NCI-H187 (cell line): ENCODE results near the gene OPRL1.

Experiments
- DNase-seq, 2 experiments: peaks; one replicate each; lab custom pipeline; 2025; lab: John Stamatoyannopoulos, UW

The OPRL1 gene

DNA sequence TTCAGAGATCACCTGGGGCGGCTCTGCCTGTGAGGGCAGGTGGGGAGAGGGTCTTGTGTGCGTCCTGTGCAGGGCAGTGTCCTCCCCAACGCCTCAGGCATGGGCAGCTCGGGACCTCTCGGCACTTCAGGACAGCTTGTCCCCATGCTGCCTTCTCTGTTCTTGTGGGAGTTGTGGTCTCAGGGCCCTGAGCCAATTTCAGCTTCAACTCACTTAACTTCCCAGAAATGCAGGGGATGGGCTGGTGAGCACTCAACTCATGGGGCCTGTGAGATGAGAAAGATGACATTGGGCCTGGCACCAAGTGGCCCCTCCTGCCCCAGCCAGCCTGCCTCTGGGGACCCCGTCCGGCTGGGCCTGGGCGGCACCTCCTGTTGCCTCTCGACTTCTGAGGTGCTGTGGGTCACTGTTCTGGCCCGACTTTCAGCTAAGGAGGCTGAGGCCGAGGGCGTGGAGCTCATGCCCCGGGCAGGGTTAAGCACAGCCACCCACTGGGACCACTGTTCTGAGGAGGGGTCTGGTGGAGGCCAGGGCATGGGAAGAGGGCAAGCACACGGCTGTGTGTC is 7.3 kb upstream of the OPRL1 start:
- DNase-seq: no peak

- DNase-seq: no peak
These were observed 6.3 kb upstream of the OPRL1 start for GRCh38 chr20:64073476-64074183.

GRCh38 chr20:64074184-64074789 is 5.6 kb upstream of the OPRL1 start:
- DNase-seq: no peak

DNA sequence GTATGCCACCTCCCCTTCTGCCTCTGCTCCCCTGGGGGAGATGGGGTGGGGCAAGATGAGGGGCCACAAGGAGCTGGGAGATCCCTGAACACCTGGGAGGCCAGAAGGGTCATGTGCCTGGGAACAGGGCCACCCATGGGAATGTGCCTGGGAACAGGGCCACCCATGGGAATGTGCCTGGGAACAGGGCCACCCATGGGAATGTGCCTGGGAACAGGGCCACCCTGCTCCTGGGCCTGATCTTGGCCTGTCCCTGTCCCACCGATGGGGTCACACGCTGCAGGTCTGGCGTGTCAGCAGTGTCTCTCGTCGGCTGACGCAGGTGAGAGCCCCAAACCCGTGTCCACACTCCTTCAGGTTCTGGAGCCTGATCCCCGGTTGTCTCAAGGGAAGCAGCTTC is 4.9 kb upstream of the OPRL1 start:
- no peak for DNase-seq

DNA sequence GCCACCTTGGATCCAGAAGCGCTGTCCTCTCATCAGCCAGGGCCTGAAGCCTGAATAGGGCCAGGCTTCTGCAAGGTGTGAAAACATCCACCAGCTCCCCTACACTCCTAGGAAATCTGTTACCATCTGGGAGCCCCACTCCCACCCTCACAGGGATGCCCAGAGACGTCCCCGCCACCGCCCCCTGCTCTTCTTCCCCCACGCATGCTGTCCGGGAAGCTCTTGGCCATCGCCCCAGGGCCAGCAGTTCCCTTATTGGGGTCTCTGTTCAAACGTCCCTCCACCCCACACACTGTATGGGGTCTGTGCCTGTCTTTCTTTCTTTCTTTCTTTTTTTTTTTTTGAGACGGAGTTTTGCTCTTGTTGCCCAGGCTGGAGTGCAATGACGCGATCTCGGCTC is 4.3 kb upstream of the OPRL1 start:
- DNase-seq: no peak

DNA sequence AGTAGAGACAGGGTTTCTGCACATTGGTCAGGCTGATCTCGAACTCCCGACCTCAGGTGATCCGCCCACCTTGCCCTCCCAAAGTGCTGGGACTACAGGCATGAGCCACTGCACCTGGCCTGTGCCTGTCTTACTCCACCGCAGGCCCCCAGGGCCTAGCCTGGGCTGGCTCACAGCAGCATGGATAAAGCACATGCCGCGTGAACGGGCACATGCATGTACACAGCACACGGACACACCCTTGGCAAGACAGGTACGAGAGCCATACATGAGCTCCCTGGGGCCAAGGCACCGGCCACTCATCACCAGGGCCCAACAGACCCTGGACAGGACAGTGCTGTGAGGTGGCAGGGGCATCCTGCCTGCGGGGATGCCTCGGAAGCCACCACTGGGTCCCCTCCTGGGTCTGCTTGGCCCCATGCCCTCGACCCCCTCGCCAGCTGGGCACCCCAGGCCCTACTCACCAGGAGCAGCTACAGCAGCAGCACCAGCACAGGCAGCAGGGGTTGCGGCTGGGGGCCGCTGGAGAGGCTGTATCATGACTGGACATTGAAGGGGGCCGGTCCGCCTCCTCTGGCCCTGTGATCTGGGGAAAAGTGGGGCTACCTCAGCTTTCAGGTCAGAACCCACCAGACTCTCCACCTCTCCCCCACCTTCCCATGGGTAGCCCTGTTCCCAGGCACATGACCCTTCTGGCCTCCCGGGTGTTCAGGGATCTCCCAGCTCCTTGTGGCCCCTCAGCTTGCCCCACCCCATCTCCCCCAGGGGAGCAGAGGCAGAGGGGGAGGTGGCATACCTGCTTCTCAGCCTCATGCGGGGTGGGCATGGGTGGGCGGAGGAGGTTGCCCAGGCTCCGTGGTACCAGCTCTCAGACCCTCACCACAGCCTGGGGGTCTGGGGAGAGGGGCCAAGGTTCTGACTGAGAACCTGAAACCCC is 3.6 kb upstream of the OPRL1 start:
- no peak for DNase-seq

- DNase-seq: no peak
These were observed 2.8 kb upstream of the OPRL1 start for GRCh38 chr20:64077094-64077493.

GRCh38 chr20:64077541-64077875 is 2.4 kb upstream of the OPRL1 start:
- DNase-seq: no peak

DNA sequence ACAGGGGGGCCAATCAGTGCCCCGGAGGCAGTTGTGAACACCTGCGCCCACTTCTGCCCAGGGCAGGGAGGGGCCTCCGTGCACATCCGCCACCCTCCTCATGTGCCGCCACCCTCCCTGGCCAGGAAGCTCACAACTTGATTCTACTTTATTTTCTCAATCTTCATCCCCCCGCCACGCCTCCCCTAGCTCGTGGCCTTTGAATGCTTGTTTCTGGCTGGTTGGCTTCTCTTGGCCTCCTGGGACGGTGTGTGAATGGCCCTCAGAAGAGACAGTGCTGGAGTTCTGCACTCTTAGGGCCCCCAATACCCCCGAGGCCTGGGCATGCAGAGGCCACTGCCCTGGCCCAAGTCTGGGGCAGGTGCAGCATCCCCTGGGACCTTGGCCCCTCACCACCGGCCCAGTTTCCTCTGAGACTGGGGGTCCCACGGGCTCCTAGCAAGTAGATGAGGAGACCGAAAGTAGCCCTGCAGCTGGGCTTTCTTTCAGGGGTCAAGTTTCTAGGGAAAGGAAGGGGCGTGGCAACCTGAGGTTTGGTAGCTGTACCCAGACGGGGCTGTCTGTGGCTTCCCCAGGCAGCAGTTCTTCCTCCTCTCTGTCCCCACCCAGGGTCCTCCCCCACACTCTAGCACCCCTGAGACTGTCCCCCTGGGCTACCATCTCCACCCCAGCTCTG is 1.9 kb upstream of the OPRL1 start:
- no peak for DNase-seq

DNA sequence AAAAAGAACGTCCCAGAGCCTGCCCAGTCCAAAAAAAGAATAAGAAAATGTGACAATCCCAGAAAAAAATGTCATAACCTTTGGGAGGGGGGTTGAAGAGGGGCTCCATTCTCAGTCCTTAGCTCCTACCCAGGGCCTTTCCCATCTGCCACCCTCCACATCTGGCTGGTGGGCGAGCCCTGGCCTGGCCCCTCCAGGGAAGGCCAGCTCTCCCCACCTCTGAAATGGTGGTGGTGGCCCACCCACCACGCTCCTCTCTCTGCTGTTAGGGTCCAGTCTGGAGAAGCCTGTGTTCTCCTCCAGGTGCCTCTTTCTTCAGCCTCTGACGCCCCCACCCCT is 979 bp upstream of the OPRL1 start:
- no peak for DNase-seq

DNA sequence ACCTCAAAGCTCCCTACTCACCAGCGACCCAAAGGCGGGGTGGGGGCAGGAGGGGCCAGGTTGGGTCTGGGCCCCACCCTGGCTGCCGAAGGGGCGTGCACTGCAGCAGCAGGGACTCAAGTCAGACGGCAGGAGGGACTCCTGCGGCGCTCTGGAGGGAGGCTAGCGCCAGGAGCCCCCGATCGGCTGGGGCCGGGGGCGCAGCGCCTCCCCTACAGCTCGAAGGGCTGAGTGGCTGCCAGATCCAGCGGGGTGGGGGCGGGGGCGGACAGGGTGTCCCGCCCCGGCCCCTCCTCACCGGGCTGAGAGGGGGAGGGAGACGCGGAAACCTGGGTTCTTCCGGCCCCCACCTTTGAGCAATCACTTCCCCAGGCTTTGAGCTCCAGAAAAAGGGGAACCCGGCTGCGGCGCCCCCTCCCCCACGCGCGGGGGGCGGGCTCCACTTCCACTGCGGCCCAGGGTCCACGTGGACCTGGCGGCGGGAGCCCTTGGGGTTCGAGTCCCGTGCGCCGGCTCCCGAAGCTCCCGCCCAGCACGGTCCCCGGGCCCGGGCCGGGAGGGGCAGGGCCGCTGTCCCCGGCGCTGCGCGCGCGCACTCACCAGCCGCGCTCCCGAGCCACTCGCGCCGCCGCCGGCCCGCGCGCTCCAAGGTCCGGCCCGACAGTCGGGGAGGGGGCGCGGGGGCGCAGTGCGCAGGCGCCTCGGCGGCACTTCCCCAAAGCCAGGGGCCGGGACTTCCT is 439 bp upstream of the OPRL1 start, which contains the start of gene RGS19:
TSS of gene RGS19 (minus strand) at position 246 of the 740 bp plus-strand sequence. CDS start 2,632 bp downstream, outside the sequence.
- peak in 1 of 2 experiments; percentile 31 for DNase-seq

DNA sequence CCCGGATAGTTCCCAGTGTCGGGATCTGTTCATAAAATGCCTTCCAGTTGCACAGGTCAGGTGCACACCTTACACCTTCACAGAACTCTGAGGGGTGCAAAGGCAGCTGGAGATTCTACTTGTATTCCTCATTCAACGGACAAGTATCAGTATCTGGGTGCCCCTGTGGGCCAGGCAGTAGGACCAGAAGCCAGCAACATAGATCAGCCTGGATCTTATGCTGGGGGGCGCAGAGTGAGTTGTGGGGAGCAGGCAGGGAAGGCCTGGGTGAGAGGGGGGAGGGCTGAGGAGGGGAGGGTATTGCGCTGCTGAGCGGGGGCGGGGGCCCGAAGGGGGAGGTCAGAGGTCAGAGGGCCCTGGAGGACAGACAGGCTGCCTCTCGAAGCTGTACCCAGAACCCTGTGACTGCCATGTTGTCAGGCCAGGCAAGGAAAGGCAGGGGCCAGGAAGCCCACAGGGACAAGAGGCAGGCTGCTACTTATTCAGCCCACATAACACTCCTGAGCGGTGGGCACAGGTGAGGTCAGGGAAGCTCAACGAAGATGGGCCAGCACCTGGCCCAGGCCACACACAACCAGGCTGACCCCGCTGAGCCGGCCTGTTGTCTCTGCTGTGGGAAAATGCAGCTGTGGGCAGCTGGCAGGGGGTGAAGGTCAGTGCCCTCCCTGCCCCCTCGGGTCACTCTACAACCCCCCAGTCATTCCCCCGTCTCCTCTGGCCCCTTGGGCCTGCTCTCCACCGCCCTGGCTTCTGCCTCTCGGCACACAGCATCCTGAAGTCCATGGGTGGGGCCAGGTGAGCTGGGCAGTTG is 1.1 kb downstream of the OPRL1 start:
- no peak for DNase-seq

DNA sequence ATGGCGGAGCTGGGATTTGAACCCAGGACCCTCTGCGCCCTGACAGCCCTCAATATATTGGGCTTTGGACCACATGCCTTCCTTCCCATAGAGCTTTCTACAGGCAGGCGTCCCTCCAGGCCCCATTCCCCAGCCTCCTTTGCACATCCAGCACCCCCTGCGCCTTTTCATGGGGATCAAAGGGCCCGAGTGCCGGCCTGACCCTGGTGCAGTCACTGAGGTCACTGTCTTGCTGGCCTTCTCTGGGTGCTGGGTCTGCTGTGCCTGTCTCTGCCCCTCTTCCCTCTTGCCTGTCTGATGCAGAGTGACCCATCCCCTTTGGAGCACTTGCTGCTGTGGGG is 1.7 kb downstream of the OPRL1 start:
- no peak for DNase-seq

- no peak for DNase-seq
These were observed 2.3 kb downstream of the OPRL1 start for GRCh38 chr20:64082126-64082731.

DNA sequence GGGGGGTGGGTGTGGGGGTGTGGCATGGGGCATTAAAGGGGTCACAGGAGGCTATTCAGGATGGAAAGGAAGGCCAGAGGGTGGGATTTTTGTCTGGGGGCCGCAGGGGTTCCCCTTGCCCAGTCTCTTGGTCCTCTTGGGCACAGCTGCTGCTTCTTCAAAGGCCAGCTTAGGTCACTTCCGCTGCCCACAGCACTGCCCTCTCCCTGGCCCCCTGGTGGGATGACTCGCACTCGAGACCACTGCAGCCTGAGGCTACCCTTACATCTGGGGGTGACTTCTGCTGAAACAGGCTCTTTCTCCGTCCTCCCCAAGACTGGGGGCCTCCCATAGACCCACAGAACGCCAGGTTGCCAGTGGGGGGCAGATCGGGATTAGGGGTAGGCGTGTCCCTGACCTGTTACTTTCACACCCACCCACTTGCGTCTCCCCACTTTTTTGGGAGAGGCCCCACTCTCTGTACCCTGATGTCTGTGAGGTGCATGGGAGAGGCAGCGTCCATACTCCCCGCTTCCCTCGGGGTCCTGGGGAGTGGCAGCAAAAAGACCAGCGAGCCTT is 3.0 kb downstream of the OPRL1 start:
- no peak for DNase-seq

GRCh38 chr20:64083378-64083803 is 3.5 kb downstream of the OPRL1 start:
- DNase-seq: peak; percentile 61 to 73

DNA sequence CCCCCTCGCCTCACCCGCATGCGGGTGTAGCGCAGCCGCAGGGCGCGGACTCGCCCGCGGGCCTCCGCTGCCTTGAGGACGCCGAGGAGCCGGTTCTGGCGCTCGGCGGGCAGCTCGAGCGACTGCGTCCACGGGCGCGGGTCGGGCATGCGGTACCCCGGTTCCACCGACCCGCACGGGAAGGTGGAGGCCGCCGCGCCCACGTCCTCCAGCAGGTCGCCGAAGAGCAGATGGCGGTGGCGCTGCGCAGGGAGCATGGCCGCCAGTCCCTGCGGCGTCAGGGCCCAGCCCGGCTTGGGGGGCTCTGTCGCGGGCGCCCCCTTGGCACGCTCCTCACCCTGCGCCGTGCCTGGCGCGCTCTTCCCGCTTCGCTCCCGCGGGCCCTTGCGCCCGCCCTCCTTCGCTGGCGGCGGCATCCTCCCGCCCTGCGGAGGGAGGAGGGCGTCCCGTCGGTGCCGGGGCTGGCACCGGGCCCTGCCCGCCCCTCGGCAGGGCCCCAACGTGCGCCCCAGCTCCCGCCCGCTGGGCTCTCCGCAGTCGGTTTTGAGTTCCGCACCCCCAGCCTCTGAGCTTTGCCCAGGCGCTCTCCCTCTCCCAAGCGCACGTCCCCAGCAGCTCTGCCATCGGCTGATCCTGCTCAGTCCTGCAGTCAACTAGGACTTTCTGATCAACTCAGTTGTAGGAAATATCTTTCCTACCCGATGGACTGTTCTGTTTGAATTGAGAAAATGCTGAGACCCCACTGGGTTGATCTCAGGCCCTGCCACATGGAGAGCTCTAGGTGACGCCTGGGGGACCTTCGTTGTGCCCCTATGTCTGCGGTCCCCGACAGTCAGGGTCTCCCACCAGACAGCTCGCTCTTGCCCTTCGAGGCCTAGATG is 4.2 kb downstream of the OPRL1 start, which contains the start of gene LKAAEAR1:
TSS of gene LKAAEAR1 (minus strand) at position 595 of the 881 bp plus-strand sequence. CDS start at position 416, 179 bp downstream.
- no peak for DNase-seq

GRCh38 chr20:64084685-64085152 is 4.8 kb downstream of the OPRL1 start:
- no peak for DNase-seq
